ENCODE results near the gene VDR.

- no peak for TF ChIP-seq CTCF (IDR thresholded peaks at IDR 0.05; ENCODE audit: low read depth, low read length)
- TF ChIP-seq EZH2phosphoT487 (IDR thresholded peaks at IDR 0.05; ENCODE audit: low read depth), result no peak
Measured at GRCh38 chr12:47807338-47807737, 97.5 kb downstream of the VDR start.
